ENCODE measurements around the gene NCOA1. TPM values are rescaled to one million over a fixed set of nuclear protein-coding genes. Genes with fewer than 3 reads are reported as not detected.
A peak's percentile ranks its signal among the peaks of the same experiment; 100 is the strongest.
"Not testable (repeated sequence)": the region's sequence is repeated elsewhere in the genome, so short reads cannot be mapped to it uniquely, and the experiment has no call there.

Gene NCOA1
- total RNA-seq, 1 donor from 2014 or later: 75.1 TPM

- H3K27ac Mint-ChIP-seq (ENCODE audit: unreplicated experiment): no peak overlapping the region
- H3K9me3 Mint-ChIP-seq (ENCODE audit: unreplicated experiment): no peaks in the 10 kb centered on the region
- H3K4me3 Mint-ChIP-seq (ENCODE audit: unreplicated experiment): no peak overlapping the region
Measured at GRCh38 chr2:24586955-24587354, 95.9 kb downstream of the NCOA1 start.

GRCh38 chr2:24588294-24588693, 97.2 kb downstream of the NCOA1 start:
- Mint-ChIP-seq H3K4me1 (ENCODE audit: low read depth, unreplicated experiment) (peaks cover 5% of the 10 kb centered on the region), H3K9me3 (ENCODE audit: unreplicated experiment) (no peaks in the 10 kb centered on the region), H3K4me3 (ENCODE audit: unreplicated experiment) (no peak overlapping the region), H3K36me3 (ENCODE audit: unreplicated experiment) (peaks cover 5% of the 10 kb centered on the region), H3K27me3 (ENCODE audit: unreplicated experiment) (no peaks in the 10 kb centered on the region), H3K27ac (ENCODE audit: unreplicated experiment) (no peak overlapping the region)
- no peak for DNase-seq
- TF ChIP-seq CTCF (IDR thresholded peaks at IDR 0.05; ENCODE audit: partially characterized antibody, unreplicated experiment): no peak

More at GRCh38 chr2:24586955-24587354, 95.9 kb downstream of the NCOA1 start:
- no peak for DNase-seq
- peaks cover 5% of the 10 kb centered on the region for H3K4me1 Mint-ChIP-seq (ENCODE audit: low read depth, unreplicated experiment)
- no peak for TF ChIP-seq CTCF (IDR thresholded peaks at IDR 0.05; ENCODE audit: partially characterized antibody, unreplicated experiment)
- H3K27me3 Mint-ChIP-seq (ENCODE audit: unreplicated experiment): no peaks in the 10 kb centered on the region
- peaks cover 5% of the 10 kb centered on the region for H3K36me3 Mint-ChIP-seq (ENCODE audit: unreplicated experiment)

- Mint-ChIP-seq H3K36me3 (ENCODE audit: unreplicated experiment) (peaks cover 5% of the 10 kb centered on the region), H3K27me3 (ENCODE audit: unreplicated experiment) (no peaks in the 10 kb centered on the region), H3K4me3 (ENCODE audit: unreplicated experiment) (no peak overlapping the region), H3K9me3 (ENCODE audit: unreplicated experiment) (no peaks in the 10 kb centered on the region), H3K4me1 (ENCODE audit: low read depth, unreplicated experiment) (peaks cover 3% of the 10 kb centered on the region), H3K27ac (ENCODE audit: unreplicated experiment) (no peak overlapping the region)
- DNase-seq: no peak
- no peak for TF ChIP-seq CTCF (IDR thresholded peaks at IDR 0.05; ENCODE audit: partially characterized antibody, unreplicated experiment)
Measured at GRCh38 chr2:24592441-24593100, 101.5 kb downstream of the NCOA1 start.

GRCh38 chr2:24594283-24594682, 103.2 kb downstream of the NCOA1 start:
- Mint-ChIP-seq H3K27ac (ENCODE audit: unreplicated experiment) (peak overlapping the region; percentile 56), H3K4me3 (ENCODE audit: unreplicated experiment) (no peak overlapping the region), H3K36me3 (ENCODE audit: unreplicated experiment) (no peaks in the 10 kb centered on the region), H3K27me3 (ENCODE audit: unreplicated experiment) (peaks cover 1% of the 10 kb centered on the region), H3K9me3 (ENCODE audit: unreplicated experiment) (peaks cover 1% of the 10 kb centered on the region), H3K4me1 (ENCODE audit: low read depth, unreplicated experiment) (peaks cover 3% of the 10 kb centered on the region)
- no peak for TF ChIP-seq CTCF (IDR thresholded peaks at IDR 0.05; ENCODE audit: partially characterized antibody, unreplicated experiment)
- DNase-seq: no peak

GRCh38 chr2:24597181-24597870, 106.3 kb downstream of the NCOA1 start:
- Mint-ChIP-seq H3K36me3 (ENCODE audit: unreplicated experiment) (no peaks in the 10 kb centered on the region), H3K4me3 (ENCODE audit: unreplicated experiment) (no peak overlapping the region), H3K9me3 (ENCODE audit: unreplicated experiment) (peaks cover 1% of the 10 kb centered on the region), H3K4me1 (ENCODE audit: low read depth, unreplicated experiment) (peaks cover 10% of the 10 kb centered on the region), H3K27me3 (ENCODE audit: unreplicated experiment) (peaks cover 1% of the 10 kb centered on the region), H3K27ac (ENCODE audit: unreplicated experiment) (no peak overlapping the region)
- DNase-seq: no peak
- no peak for TF ChIP-seq CTCF (IDR thresholded peaks at IDR 0.05; ENCODE audit: partially characterized antibody, unreplicated experiment)

GRCh38 chr2:24600140-24600539, 109.1 kb downstream of the NCOA1 start:
- H3K27ac Mint-ChIP-seq (ENCODE audit: unreplicated experiment); H3K4me3 Mint-ChIP-seq (ENCODE audit: unreplicated experiment); DNase-seq; H3K4me1 Mint-ChIP-seq (ENCODE audit: low read depth, unreplicated experiment); H3K9me3 Mint-ChIP-seq (ENCODE audit: unreplicated experiment); H3K27me3 Mint-ChIP-seq (ENCODE audit: unreplicated experiment): not testable (repeated sequence)
- peaks cover 20% of the 10 kb centered on the region for H3K36me3 Mint-ChIP-seq (ENCODE audit: unreplicated experiment)
